Sigmoid colon (tissue), 4 donors: ENCODE data around the gene SCUBE3.

Experiments
- CTCF ChIP-seq, 4 experiments: fragments of 450-650 bp in 3 of 4; fragments of 200-600 bp in 1 of 4; IDR thresholded peaks; one replicate each; pipeline ENCODE4 v1.5.1; 2016 to 2019; ENCODE audit warnings: antibody characterized with exemption in 4 of 4, mild to moderate bottlenecking in 3 of 4, moderate library complexity in 2 of 4
- EP300 ChIP-seq, 4 donors: sonication (generic); formaldehyde crosslinking; IDR thresholded peaks; one replicate each; pipeline ENCODE4 v1.6.1; 2017; ENCODE audit warnings: antibody characterized with exemption in 4 of 4
- POLR2A ChIP-seq, 2 donors: fragments of 450-650 bp; IDR thresholded peaks; one replicate each; pipeline ENCODE4 v1.6.1; 2016; ENCODE audit warnings: antibody characterized with exemption in 2 of 2, mild to moderate bottlenecking in 2 of 2, moderate library complexity in 2 of 2
- POLR2AphosphoS5 ChIP-seq, 4 donors: sonication (generic); formaldehyde crosslinking; IDR thresholded peaks; one replicate each; pipeline ENCODE4 v1.6.1; 2017; ENCODE audit warnings: antibody characterized with exemption in 4 of 4

GRCh38 chr6:35209081-35209480 is 4.7 kb upstream of the SCUBE3 start:
- TF ChIP-seq CTCF (IDR thresholded peaks at IDR 0.05) (no peak), POLR2A (IDR thresholded peaks at IDR 0.05) (no peak), POLR2AphosphoS5 (IDR thresholded peaks at IDR 0.05) (no peak), EP300 (IDR thresholded peaks at IDR 0.05) (no peak)
